ENCODE results near the gene CTXND1.

Gene CTXND1

DNA sequence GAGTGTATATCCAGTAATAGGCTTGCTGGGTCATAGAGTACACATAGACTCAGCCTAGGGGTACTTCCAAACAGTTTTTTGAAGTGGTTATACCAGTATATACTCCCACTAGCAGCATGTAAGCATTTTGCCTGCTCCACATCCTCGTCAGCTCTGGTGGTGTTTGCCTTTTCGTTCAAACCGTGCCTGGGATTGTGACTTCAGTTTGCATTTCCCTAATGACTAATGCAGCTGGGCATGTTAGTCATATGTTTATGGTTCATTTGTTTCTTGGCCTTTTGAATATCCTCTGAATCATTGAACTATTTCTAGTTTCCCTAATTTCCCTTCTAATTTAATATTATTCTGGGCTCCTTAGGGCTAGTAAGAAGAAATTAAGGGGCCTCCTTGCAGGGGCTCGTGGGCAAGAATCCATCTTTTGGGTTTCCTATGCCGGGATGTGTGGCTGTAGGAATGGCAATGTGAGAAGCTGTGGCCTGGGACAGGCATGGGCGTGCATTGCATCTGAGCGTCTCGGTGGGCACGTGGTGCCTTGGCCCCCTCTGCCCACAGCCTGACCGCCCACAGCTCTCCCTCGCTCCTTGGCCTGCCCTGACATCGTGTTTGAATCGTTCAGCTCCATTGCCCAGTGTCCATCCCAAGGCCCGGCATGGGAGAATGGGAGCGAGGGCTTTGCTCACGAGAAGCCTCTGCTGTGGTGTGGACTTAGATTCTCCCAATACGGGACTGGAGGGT is 72.8 kb downstream of the CTXND1 start:
- peak; percentile 92 for DNase-seq (ENCODE audit: low read depth)
- TF ChIP-seq, protein P1, sequence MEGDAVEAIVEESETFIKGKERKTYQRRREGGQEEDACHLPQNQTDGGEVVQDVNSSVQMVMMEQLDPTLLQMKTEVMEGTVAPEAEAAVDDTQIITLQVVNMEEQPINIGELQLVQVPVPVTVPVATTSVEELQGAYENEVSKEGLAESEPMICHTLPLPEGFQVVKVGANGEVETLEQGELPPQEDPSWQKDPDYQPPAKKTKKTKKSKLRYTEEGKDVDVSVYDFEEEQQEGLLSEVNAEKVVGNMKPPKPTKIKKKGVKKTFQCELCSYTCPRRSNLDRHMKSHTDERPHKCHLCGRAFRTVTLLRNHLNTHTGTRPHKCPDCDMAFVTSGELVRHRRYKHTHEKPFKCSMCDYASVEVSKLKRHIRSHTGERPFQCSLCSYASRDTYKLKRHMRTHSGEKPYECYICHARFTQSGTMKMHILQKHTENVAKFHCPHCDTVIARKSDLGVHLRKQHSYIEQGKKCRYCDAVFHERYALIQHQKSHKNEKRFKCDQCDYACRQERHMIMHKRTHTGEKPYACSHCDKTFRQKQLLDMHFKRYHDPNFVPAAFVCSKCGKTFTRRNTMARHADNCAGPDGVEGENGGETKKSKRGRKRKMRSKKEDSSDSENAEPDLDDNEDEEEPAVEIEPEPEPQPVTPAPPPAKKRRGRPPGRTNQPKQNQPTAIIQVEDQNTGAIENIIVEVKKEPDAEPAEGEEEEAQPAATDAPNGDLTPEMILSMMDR (conservative IDR thresholded peaks at IDR 0.05; ENCODE audit: low read depth, low read length), result no peak
- H3K4me3 ChIP-seq (ENCODE audit: low read depth, low read length), result no peak overlapping the region

DNA sequence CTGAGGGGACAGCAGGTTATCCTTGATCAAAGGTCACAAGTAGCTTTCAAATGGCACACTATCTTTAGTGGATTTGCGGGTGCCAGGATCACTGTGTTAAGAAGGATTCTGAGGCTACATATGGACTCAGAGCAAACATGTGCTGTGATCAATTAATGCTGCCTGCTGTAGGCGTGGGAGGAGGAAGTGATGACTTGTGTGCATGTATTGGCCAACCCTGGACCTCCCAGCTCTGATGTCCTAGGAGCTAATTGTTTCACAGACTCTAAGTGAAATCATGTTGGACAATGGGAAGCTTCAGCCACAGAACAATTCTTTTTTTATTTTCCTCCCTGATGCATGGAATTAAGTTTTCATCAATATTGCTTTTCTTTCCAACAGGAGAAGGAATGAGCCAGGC is 74.9 kb downstream of the CTXND1 start:
- no peak overlapping the region for H3K4me3 ChIP-seq (ENCODE audit: low read depth, low read length)
- no peak for DNase-seq (ENCODE audit: low read depth)
- TF ChIP-seq, protein P1 (conservative IDR thresholded peaks at IDR 0.05; ENCODE audit: low read depth, low read length), result no peak

DNA sequence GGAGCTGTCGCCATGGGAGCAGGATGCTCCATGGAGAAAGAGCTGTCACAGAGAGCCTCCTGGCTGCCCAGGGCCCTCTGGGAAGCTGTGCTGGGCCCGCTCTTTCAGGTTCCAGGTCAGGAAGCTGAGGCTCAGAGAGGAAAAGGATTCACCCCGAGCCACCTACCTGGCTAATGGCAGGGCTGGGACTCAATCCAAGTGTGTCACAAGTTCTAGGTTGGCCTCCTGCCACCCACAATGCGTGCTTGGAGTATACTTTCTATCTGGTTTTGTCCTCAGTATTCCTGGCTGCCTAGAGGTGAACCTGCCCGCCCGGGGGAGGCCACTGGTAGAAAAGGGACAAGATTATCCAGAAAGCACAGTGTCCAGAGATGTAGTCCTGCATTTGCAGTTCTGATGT is 75.6 kb downstream of the CTXND1 start:
- DNase-seq (ENCODE audit: low read depth), result no peak
- TF ChIP-seq, protein P1 (conservative IDR thresholded peaks at IDR 0.05; ENCODE audit: low read depth, low read length), result no peak
- H3K4me3 ChIP-seq (ENCODE audit: low read depth, low read length), result no peak overlapping the region

DNA sequence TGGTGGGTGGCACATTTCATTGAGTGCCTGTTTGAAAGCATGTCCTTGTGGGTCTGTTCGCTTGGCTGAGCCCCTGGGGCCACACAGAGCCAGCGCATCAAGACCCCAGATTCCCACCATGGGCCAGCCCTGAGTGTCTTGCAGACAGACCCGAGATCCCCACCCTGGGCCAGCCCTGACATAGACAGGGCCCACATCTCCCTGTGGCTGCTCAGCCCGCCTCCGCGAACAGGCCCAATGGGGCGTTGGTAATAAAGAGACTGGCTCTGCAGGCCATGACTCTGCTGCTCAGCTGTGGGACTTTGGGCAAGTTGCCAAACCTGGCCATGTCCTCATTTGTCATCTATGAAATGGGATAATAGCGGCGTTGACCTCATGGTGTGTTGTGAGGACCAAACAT is 76.6 kb downstream of the CTXND1 start:
- no peak for DNase-seq (ENCODE audit: low read depth)
- no peak overlapping the region for H3K4me3 ChIP-seq (ENCODE audit: low read depth, low read length)
- TF ChIP-seq, protein P1 (conservative IDR thresholded peaks at IDR 0.05; ENCODE audit: low read depth, low read length), result no peak

DNA sequence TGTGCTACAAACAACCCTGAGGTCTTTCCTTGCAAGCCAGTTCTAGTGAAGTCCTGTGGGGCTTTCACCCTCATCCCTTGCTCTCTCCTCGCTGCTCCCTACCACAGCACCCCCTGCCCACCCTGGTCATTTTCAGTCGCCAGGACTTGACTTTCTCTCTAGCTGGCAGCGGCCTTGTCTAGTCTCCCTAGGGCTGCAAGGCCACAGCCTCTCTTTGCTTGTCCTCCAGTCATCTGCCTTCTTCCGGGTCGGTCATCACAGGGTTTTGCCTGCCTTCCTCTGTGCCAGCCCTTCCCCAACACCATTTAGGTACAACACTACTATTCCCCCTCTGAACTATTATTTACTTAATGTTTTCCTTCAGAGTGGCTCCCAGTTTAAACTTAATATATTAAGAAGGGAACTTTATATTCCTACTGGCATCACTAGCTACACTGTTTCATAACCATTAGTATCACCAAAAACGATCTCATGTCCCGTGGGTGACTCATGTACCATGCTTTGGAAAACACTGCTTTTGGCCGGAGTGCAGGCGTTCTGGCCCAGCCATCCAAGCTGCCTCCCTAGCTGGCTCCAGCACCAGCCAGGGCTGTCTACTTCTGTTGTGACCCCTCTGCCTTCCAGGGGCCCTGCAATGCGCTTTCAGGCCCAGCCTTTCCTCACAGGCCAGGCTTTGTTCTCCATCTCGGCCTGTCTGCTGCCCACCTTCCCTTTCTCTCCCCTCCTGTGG is 77.8 kb downstream of the CTXND1 start:
- peak; percentile 64 for DNase-seq (ENCODE audit: low read depth)
- TF ChIP-seq, protein P1 (conservative IDR thresholded peaks at IDR 0.05; ENCODE audit: low read depth, low read length), result no peak
- no peak overlapping the region for H3K4me3 ChIP-seq (ENCODE audit: low read depth, low read length)

DNA sequence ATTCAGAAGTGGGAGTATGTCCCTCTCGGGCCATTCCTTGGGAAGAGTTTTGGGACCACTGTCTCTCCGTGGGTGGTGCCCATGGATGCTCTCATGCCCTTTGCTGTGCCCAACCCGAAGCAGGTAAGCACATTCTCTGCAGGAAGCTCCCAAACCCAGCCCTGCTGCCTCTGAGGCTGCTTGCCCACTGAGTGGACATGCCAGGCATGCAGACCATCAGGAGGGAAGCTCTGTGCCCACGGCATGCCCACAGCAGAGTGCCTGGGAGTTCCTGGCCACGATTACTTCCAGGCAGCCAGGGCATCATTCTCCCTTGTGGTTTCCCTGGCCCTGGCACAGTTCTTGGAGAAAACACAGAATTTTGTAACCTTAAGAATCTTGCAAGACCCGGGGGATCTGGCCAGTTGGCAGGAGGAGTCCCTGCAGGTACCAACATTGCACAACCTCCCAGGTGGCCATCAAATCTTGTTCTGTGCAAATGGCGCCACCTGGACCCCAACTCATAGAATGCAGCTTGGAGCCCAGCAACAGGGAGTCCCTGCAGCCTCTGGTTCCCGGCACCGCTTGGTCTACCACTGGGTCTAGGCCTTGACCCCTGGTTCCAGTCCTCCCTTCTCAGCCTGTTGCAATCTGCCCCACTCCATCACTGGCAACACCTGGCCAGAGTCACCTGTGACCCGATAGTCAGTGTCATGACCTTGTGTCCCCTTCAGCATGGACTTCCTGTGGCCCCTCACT is 78.8 kb downstream of the CTXND1 start:
- TF ChIP-seq, protein P1 (conservative IDR thresholded peaks at IDR 0.05; ENCODE audit: low read depth, low read length), result peak; percentile 91
- no peak overlapping the region for H3K4me3 ChIP-seq (ENCODE audit: low read depth, low read length)
- peak; percentile 77 for DNase-seq (ENCODE audit: low read depth)

All from choroid plexus epithelial cell (primary cell).